ENCODE measurements around the gene CLMP. TPM values are rescaled to one million over a fixed set of nuclear protein-coding genes. Genes with fewer than 3 reads are reported as not detected.

Gene CLMP
- polyA plus RNA-seq, 2 donors = 2.9 to 4.2 TPM

DNA sequence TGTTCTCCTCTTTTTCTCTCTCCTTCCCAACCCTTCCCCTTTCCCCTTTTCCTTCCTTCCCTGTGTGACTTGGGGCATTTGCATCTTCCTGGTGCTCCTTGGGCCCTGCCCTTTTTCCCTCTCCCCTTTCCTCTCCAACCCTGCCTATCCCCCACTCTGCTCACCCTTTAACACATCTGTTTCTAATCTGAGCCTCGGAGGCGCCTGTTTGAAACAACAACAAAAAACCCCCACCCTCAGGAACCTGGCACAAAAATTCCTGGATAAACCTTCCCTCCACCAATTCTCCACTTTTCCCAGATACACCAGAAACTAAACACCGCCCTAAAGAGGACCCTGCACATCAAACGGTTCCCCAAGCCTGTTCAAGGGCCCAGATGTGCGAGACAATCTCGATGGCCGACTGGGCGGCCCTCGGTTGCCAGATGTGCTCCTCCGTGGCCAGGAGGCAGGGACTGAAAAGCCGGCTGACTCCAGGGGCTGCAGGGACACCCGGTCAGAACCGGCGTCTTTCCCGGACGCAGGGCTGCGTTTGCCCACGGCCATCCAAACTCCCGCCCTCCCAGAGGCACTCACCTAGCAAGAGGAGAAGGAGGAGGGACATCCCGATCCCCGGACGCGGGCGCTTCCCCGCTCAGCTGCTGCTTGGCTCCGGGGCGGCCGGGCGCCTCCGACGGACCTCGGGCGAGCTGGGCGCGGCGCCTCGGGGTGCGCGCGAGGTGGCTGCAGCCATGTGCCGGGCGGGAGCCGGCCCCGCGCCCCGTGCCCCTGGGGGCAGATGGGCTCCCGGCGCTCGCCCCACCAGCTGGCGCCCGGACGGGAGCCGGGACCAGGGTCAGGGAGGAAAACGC, 486 bp downstream of the CLMP start:
- Histone ChIP-seq H3K27me3 (ENCODE audit: control insufficient read depth in 1 of 2, insufficient read depth in 2 of 2, low read length in 2 of 2) (peaks cover 0 to 6% of the 10 kb centered on the region in 2 donors), H3K9me3 (ENCODE audit: control insufficient read depth in 2 of 2, insufficient read depth in 1 of 2, low read depth in 1 of 2, low read length in 1 of 2) (no peaks in the 10 kb centered on the region), H3K4me3 (ENCODE audit: low read depth in 1 of 2, low read length in 2 of 2) (peak overlapping the region; percentile 32 to 44), H3K27ac (ENCODE audit: low read depth in 2 of 2, low read length in 1 of 2) (peak overlapping the region; percentile 58 to 74), H3K36me3 (ENCODE audit: control insufficient read depth in 2 of 2, insufficient read depth in 2 of 2, low read length in 1 of 2) (no peaks in the 10 kb centered on the region), H3K4me1 (ENCODE audit: control insufficient read depth in 2 of 2, insufficient read depth in 2 of 2, low read length in 1 of 2) (peaks cover 2 to 11% of the 10 kb centered on the region in 2 donors)
- WGBS, 2 donors = 3 to 7% methylated on average over 54 of the region's 54 CpGs

GRCh38 chr11:123193742-123194141, 1.3 kb downstream of the CLMP start:
- Histone ChIP-seq H3K27me3 (ENCODE audit: control insufficient read depth in 1 of 2, insufficient read depth in 2 of 2, low read length in 2 of 2) (peaks cover 0 to 6% of the 10 kb centered on the region in 2 donors), H3K4me3 (ENCODE audit: low read depth in 1 of 2, low read length in 2 of 2) (peak overlapping the region; percentile 28 to 32), H3K27ac (ENCODE audit: low read depth in 2 of 2, low read length in 1 of 2) (peak overlapping the region; percentile 58 to 74), H3K9me3 (ENCODE audit: control insufficient read depth in 2 of 2, insufficient read depth in 1 of 2, low read depth in 1 of 2, low read length in 1 of 2) (no peaks in the 10 kb centered on the region), H3K36me3 (ENCODE audit: control insufficient read depth in 2 of 2, insufficient read depth in 2 of 2, low read length in 1 of 2) (no peaks in the 10 kb centered on the region), H3K4me1 (ENCODE audit: control insufficient read depth in 2 of 2, insufficient read depth in 2 of 2, low read length in 1 of 2) (peaks cover 2 to 11% of the 10 kb centered on the region in 2 donors)
- 55 to 67% methylated on average over 4 of the region's 4 CpGs for WGBS, 2 donors

DNA sequence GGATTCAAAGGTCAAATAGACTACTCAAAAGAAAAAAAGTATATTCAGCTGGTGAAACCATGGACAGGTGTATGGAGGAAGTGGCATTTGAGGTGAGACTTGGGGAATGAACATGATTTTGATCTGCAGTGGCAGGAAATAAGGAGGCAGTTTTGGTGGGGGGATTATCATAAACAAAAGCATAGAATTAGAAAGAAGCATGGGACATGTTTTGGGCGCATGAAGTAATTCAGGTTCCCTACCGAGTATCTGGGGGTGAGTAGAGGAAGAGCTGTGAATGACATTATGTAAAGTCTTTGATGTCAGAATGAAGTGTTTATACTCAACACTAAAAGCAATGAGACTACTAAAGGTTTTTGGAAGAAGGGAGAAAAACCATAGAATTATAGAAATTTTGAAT, 3.1 kb downstream of the CLMP start:
- 74 to 79% methylated on average over 2 of the region's 2 CpGs for WGBS, 2 donors
- H3K4me3 ChIP-seq (ENCODE audit: low read depth in 1 of 2, low read length in 2 of 2) = no peak overlapping the region
- no peaks in the 10 kb centered on the region for H3K36me3 ChIP-seq (ENCODE audit: control insufficient read depth in 2 of 2, insufficient read depth in 2 of 2, low read length in 1 of 2)
- H3K4me1 ChIP-seq (ENCODE audit: control insufficient read depth in 2 of 2, insufficient read depth in 2 of 2, low read length in 1 of 2) = peaks cover 3 to 11% of the 10 kb centered on the region in 2 donors
- H3K27me3 ChIP-seq (ENCODE audit: control insufficient read depth in 1 of 2, insufficient read depth in 2 of 2, low read length in 2 of 2) = peaks cover 0 to 6% of the 10 kb centered on the region in 2 donors
- H3K27ac ChIP-seq (ENCODE audit: low read depth in 2 of 2, low read length in 1 of 2) = no peak overlapping the region
- H3K9me3 ChIP-seq (ENCODE audit: control insufficient read depth in 2 of 2, insufficient read depth in 1 of 2, low read depth in 1 of 2, low read length in 1 of 2) = no peaks in the 10 kb centered on the region

GRCh38 chr11:123190518-123190917, 4.5 kb downstream of the CLMP start:
- Histone ChIP-seq H3K36me3 (ENCODE audit: control insufficient read depth in 2 of 2, insufficient read depth in 2 of 2, low read length in 1 of 2) (no peaks in the 10 kb centered on the region), H3K4me1 (ENCODE audit: control insufficient read depth in 2 of 2, insufficient read depth in 2 of 2, low read length in 1 of 2) (peaks cover 3% of the 10 kb centered on the region in 2 donors), H3K27ac (ENCODE audit: low read depth in 2 of 2, low read length in 1 of 2) (no peak overlapping the region), H3K4me3 (ENCODE audit: low read depth in 1 of 2, low read length in 2 of 2) (no peak overlapping the region), H3K9me3 (ENCODE audit: control insufficient read depth in 2 of 2, insufficient read depth in 1 of 2, low read depth in 1 of 2, low read length in 1 of 2) (no peaks in the 10 kb centered on the region), H3K27me3 (ENCODE audit: control insufficient read depth in 1 of 2, insufficient read depth in 2 of 2, low read length in 2 of 2) (peaks cover 0 to 6% of the 10 kb centered on the region in 2 donors)
- 68 to 70% methylated on average over 3 of the region's 3 CpGs for WGBS, 2 donors

GRCh38 chr11:123188508-123189165, 6.4 kb downstream of the CLMP start:
- Histone ChIP-seq H3K4me1 (ENCODE audit: control insufficient read depth in 2 of 2, insufficient read depth in 2 of 2, low read length in 1 of 2) (peaks cover 2 to 6% of the 10 kb centered on the region in 2 donors), H3K36me3 (ENCODE audit: control insufficient read depth in 2 of 2, insufficient read depth in 2 of 2, low read length in 1 of 2) (no peaks in the 10 kb centered on the region), H3K27ac (ENCODE audit: low read depth in 2 of 2, low read length in 1 of 2) (peak overlapping the region in 1 of 2 donors; percentile 29), H3K9me3 (ENCODE audit: control insufficient read depth in 2 of 2, insufficient read depth in 1 of 2, low read depth in 1 of 2, low read length in 1 of 2) (no peaks in the 10 kb centered on the region), H3K4me3 (ENCODE audit: low read depth in 1 of 2, low read length in 2 of 2) (no peak overlapping the region), H3K27me3 (ENCODE audit: control insufficient read depth in 1 of 2, insufficient read depth in 2 of 2, low read length in 2 of 2) (no peaks in the 10 kb centered on the region)
- WGBS, 2 donors = 25 to 40% methylated on average over 5 of the region's 5 CpGs

- Histone ChIP-seq H3K27me3 (ENCODE audit: control insufficient read depth in 1 of 2, insufficient read depth in 2 of 2, low read length in 2 of 2) (no peaks in the 10 kb centered on the region), H3K36me3 (ENCODE audit: control insufficient read depth in 2 of 2, insufficient read depth in 2 of 2, low read length in 1 of 2) (no peaks in the 10 kb centered on the region), H3K27ac (ENCODE audit: low read depth in 2 of 2, low read length in 1 of 2) (peak overlapping the region in 1 of 2 donors; percentile 29), H3K4me3 (ENCODE audit: low read depth in 1 of 2, low read length in 2 of 2) (no peak overlapping the region), H3K9me3 (ENCODE audit: control insufficient read depth in 2 of 2, insufficient read depth in 1 of 2, low read depth in 1 of 2, low read length in 1 of 2) (no peaks in the 10 kb centered on the region), H3K4me1 (ENCODE audit: control insufficient read depth in 2 of 2, insufficient read depth in 2 of 2, low read length in 1 of 2) (peaks cover 2 to 6% of the 10 kb centered on the region in 2 donors)
- WGBS, 2 donors = 41 to 45% methylated on average over 17 of the region's 17 CpGs
These were observed 7.2 kb downstream of the CLMP start for GRCh38 chr11:123187665-123188507.

- no peaks in the 10 kb centered on the region for H3K27me3 ChIP-seq (ENCODE audit: control insufficient read depth in 1 of 2, insufficient read depth in 2 of 2, low read length in 2 of 2)
These were observed 7.8 kb downstream of the CLMP start for GRCh38 chr11:123187248-123187647.

DNA sequence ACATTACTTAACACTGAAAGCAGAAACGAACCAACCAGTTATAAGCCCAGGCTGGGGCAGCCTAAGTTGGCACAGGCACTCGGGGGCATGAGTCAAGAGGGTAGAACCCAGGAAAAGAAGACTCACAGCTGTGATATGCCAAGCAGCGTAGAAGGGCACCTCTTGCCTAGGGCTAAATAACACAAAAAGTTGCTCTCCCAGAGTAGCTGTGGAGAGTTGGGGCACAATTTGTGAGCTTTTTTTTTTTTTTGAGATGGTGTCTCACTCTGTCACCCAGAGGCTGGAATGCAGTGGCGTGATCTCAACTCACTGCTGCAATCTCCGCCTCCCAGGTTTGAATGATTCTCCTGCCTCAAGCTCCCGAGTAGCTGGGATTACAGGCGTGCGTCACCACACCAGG, 8.8 kb downstream of the CLMP start:
- Histone ChIP-seq H3K36me3 (ENCODE audit: control insufficient read depth in 2 of 2, insufficient read depth in 2 of 2, low read length in 1 of 2) (no peaks in the 10 kb centered on the region), H3K27me3 (ENCODE audit: control insufficient read depth in 1 of 2, insufficient read depth in 2 of 2, low read length in 2 of 2) (no peaks in the 10 kb centered on the region), H3K4me3 (ENCODE audit: low read depth in 1 of 2, low read length in 2 of 2) (no peak overlapping the region), H3K4me1 (ENCODE audit: control insufficient read depth in 2 of 2, insufficient read depth in 2 of 2, low read length in 1 of 2) (peaks cover 2 to 6% of the 10 kb centered on the region in 2 donors), H3K9me3 (ENCODE audit: control insufficient read depth in 2 of 2, insufficient read depth in 1 of 2, low read depth in 1 of 2, low read length in 1 of 2) (no peaks in the 10 kb centered on the region), H3K27ac (ENCODE audit: low read depth in 2 of 2, low read length in 1 of 2) (no peak overlapping the region)
- 69 to 78% methylated on average over 8 of the region's 8 CpGs for WGBS, 2 donors

More at GRCh38 chr11:123187248-123187647, 7.8 kb downstream of the CLMP start:
- Histone ChIP-seq H3K27ac (ENCODE audit: low read depth in 2 of 2, low read length in 1 of 2) (no peak overlapping the region), H3K36me3 (ENCODE audit: control insufficient read depth in 2 of 2, insufficient read depth in 2 of 2, low read length in 1 of 2) (no peaks in the 10 kb centered on the region), H3K4me1 (ENCODE audit: control insufficient read depth in 2 of 2, insufficient read depth in 2 of 2, low read length in 1 of 2) (peaks cover 2 to 6% of the 10 kb centered on the region in 2 donors), H3K9me3 (ENCODE audit: control insufficient read depth in 2 of 2, insufficient read depth in 1 of 2, low read depth in 1 of 2, low read length in 1 of 2) (no peaks in the 10 kb centered on the region), H3K4me3 (ENCODE audit: low read depth in 1 of 2, low read length in 2 of 2) (no peak overlapping the region)
- WGBS, 2 donors = 85 to 89% methylated on average over 4 of the region's 4 CpGs

DNA sequence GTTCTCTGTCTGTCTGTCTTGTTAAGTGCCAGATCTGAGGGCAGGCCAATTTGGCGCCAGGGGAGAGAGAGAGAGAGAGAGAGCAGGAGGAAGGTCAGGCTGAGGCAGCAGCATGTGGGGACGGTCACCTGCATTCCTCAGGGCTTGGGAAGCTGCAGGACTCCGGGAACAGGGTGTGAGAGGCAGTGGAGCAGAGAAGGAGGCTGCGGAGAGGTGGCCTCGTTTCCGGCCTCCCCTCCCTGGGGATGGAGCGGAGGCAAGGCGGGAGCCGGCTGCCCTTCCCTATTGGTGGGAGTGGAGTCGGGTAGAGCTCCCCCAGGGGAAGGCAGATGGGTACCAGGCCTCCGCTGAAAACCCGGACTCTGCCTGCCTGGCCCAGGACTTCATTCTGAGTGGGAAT, 9.7 kb downstream of the CLMP start:
- 77 to 80% methylated on average over 12 of the region's 12 CpGs for WGBS, 2 donors
- Histone ChIP-seq H3K36me3 (ENCODE audit: control insufficient read depth in 2 of 2, insufficient read depth in 2 of 2, low read length in 1 of 2) (no peaks in the 10 kb centered on the region), H3K27me3 (ENCODE audit: control insufficient read depth in 1 of 2, insufficient read depth in 2 of 2, low read length in 2 of 2) (no peaks in the 10 kb centered on the region), H3K4me1 (ENCODE audit: control insufficient read depth in 2 of 2, insufficient read depth in 2 of 2, low read length in 1 of 2) (peaks cover 5 to 6% of the 10 kb centered on the region in 2 donors), H3K4me3 (ENCODE audit: low read depth in 1 of 2, low read length in 2 of 2) (no peak overlapping the region), H3K27ac (ENCODE audit: low read depth in 2 of 2, low read length in 1 of 2) (no peak overlapping the region), H3K9me3 (ENCODE audit: control insufficient read depth in 2 of 2, insufficient read depth in 1 of 2, low read depth in 1 of 2, low read length in 1 of 2) (no peaks in the 10 kb centered on the region)
